CD4-positive, alpha-beta T cell treated with Interleukin-21 for 1 hour (primary cell): ENCODE results near the gene MAPKAP1.

Experiments used
- DNase-seq: peaks from one replicate; pipeline ENCODE4 v3.0.0-alpha.2; 2020

The MAPKAP1 gene

DNA sequence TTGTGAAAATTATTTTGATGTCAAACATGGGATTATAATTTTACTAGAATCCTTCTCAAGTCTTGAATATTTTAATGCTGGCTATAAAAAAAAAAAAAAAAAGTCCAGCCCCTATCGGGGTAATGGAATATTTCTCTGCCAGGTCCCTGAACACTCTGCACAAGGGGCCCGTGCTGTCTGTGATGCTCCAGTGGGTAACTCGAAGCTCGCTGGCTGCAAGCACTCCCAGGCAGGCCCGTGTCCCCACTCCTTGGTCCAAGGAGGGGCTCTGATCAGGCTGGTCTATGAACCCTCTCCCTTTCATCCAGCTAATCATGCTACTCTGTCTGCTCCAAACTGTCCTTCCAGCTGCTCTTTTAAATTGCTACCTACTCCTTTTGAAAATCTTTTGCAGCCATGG lies 264.6 kb downstream of the MAPKAP1 start:
- DNase-seq = no peak

DNA sequence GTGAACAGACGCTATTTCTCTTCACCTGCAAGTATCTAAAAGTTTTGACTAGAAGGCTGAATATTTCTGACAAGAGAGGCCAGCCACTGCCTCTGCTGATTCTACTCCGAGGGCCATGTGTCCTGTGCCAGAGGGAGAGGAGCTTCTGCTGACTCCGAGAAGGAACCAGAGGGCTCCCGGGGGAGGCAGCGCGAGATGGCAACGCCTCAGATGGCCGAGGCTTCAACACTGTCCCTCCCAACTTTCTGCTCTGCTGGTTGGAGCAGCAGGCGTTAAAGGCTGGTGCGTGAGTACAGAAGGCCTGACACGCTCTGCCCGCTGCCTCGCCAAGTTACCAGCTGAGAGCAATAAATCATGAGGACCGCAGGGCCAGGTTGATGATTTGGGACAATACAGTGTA lies 266.6 kb downstream of the MAPKAP1 start:
- no peak for DNase-seq

DNA sequence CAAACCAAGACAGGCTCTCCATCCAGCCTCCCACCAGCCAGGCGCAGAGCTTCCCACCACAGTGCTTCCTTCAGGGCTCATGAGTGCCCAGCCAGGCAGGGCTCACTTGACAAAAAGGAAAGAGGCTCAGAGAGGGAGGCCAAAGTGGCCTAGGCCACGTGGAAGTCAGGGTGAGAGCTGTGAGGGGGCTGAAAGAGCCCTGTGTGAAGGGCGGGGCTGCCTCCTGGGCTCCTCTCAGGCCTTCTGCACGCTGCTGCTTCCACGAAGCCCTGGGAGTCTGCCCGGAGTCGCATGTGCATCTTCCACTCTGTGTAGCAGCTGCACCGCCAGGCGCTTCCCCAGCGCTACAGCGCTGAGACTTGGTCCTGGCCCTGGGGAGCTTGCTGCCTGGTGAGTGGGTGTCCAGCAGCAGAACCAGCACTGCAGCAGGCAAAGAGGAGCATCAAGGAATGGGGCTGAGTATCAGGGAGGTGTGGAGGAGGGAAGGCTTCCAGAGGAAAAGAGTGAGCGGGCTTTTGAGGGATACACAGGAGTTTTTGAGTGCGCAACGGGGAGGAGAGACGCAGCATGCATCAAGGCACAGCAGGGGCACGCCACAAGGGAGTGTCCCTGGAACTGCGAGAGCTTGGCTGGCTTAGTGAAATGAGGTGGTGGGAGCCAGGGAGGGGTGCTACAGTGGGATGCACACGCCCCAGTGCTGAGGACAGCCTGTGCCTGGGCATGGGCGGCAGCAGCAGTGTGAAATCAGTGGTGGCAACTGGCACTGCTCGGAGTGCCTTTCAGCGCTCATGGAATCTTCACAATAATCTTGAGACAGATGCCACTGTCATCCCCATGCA lies 267.4 kb downstream of the MAPKAP1 start:
- no peak for DNase-seq

DNA sequence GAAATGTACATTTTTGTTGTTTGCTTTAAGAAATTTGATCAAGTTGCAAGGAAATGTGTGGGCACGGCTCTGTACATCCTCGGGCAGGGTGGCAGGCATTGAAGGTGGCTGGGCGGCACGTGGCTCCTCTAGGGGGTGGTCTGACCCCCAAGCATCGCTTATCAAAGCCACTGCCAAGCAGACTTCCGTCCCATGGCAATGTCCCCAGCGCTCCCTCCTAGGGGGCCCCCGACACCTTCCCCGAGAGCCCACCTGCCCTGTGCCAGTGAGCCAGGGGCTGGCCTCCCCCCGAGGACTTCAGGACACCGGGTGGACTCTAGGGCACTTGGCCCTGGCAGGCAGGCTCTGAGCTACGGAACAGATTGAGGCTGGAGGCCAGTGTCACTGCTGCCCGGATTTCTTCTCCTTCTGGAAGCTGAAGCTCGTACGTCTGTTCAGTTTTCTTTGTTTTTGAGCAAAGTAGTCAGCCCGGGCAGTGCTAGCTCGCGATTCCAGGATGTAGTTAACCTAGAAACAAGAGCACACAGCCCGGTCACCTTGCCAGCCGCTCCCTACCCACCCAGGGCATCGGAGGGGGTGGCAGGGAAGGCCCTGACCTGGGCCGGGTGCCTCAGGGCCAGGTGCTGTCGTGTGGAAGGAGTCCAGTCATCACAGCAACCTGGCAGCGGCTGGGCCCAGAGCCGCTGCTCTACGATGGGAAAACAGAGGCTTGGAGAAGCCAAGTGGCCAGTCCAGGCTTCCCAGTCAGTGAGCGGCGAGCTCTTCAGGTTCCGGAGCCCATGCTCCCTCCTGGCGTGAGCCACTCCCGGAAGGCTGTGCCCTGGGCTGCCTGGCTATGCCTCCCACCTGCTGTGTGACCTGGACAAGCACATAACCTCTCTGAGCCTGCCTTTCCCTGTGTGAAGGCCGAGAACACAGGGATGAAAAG lies 268.2 kb downstream of the MAPKAP1 start:
- DNase-seq = no peak

DNA sequence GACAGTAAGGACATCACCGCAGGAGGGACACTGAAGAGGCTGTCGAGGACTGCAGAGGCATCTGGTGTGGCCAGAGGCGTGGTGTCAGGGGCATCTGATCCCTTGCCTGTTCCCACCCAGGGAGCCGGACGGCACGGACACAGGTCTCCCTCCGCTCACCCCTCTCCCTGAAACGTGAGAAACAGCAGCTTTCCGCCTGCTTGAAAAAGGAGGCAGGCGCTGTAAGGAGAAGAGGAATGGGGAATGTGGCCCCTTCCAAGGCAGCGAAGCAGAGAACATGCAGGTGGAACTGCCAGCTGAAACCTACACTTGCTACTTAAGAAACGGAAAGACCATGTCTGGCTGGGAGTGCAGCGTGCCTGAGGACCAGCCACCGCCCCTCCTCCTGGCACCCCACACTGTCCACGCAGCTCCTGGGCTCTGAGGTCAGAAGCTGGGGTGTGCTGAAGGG lies 269.2 kb downstream of the MAPKAP1 start:
- DNase-seq = no peak

DNA sequence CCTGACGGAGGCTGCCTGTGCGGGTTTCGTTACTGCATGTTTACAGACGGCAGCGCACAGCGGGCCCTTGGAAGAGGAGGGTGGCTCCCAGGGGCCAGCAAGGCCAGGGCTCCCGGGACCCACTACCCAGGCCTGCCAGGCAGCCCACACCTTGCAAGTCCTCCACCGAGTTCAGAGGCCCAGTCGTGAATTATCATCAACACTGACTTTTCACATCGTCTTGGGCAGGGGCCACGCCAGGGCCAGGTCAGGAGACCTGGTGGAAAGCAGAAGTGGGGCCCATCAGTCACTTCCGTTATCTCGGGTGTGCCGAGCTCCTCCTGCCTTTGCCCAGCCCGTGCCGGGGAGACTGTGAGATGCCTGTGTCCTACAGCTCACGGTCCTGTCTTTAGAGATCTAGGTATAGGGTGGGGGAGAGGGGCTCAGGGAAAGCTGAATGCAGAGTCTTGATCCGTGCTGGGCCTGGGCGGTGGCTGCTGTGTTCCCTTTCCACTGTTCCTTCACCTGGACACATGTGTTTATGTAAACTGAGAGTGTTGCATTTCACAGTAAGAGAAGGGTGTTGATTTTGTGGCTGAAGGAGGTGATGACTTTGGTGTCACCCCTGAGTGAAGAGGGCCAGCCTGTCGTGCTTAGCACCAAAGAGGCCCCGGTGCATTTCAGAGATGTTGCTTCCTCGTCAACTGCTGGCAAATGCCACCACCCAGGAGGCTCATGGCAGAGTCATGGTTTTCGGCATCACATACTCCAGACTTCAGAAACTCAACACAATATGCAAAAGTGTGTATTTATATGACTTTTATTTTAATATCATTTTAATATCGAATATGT lies 270.2 kb downstream of the MAPKAP1 start:
- DNase-seq = no peak

DNA sequence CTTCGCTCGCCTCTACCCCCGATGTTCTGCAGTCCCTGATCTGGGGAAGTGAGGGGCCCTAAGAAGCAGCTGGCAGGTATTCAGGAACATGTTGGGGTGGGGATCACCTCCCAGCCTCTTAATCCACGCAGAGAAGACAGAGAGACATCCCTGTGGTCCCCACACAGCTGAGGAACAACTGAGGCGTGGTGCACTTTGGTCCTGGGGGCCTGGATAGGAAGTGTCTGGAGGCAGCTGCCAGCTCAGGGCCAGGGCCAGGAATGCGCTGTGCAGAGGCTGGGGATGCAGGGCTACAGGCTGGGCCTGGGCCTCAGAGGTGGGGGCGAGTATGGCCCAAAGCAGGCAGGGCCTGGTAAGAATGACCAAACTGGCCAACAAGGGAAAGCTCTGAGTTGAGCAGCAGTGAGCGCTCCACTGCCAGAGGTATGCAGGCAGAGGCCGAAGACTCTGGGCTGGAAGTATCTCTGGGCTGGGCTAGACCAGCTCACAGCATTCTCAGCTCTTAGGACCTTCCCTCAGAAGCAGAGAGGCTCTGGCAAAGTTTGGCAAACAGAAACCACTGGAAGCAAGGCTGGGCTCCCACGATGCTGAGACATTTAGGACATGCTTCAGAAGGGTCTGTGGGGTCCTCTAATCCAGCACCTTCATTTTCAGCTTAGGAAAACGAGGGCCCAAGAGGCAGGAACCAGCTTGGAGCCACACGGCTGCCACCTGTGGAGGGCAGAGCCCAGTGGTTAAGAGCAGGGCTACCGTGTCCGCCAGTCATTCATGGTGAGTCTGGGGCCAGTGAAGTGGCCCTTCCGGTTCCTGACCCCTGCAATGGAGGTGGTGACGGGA lies 271.0 kb downstream of the MAPKAP1 start:
- DNase-seq = no peak

DNA sequence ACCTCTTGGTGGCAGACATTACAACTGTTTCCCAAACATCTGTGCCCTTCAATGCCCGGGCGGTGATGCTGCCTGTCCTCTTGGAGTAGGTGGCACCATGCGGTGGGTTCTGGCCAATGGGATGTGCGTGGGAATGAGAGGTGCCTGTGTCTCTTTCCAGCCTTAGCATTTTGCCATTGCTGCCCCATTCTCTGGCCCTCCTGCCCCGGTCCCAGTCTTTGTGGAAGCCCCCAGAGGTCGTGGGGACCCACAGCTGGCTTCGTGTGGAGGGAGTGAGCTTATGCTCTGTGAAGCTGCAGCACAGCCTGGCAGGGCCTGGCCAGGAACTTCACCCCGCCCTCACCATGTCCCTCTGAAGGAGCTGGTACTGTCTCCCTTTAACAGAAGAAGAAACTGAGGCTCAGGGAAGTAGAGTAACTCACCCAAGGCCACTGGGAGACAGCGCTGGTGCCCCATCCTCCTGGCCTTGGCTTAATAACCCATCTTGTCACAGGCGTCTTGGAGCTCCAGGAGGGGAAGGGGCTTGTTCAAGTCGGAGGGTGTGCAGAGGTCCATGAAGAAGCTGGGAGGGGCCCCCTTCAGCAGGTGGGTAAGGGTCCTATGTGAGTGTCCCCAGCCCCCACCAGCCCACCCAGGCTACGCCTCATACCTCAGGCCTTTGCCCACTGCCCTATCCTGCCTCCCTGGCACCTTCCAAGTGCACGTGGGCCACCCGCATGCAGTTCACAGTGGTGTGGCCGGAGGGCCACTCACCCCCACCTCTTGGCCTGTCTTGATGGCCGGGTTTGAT lies 271.8 kb downstream of the MAPKAP1 start:
- DNase-seq = no peak

DNA sequence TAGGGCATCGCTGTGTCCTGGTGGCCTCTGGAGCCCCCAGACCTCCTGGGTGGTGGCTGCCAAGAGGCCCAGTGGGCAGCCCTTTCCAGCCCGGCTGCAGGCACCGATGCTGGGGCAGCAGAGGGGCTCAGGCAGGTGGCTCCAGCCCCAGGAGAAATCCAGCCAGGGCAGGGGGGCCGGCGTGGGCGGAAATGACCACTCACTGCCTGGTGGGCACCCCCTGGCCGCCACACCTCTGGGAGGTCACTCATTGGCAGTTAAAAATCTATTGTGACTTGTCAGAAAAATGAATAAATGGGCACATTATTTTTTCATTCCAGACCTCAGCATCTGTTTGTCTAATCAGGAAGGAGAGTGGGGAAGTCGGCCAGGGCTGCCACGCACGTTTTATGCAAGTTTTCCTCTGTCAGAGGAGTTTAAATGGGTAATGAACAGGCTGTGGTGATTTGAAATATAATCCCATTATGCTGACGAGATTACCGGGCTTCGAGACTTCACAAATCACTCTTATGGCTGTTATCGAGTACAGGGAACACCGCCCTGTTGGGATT lies 273.5 kb downstream of the MAPKAP1 start:
- DNase-seq = no peak

DNA sequence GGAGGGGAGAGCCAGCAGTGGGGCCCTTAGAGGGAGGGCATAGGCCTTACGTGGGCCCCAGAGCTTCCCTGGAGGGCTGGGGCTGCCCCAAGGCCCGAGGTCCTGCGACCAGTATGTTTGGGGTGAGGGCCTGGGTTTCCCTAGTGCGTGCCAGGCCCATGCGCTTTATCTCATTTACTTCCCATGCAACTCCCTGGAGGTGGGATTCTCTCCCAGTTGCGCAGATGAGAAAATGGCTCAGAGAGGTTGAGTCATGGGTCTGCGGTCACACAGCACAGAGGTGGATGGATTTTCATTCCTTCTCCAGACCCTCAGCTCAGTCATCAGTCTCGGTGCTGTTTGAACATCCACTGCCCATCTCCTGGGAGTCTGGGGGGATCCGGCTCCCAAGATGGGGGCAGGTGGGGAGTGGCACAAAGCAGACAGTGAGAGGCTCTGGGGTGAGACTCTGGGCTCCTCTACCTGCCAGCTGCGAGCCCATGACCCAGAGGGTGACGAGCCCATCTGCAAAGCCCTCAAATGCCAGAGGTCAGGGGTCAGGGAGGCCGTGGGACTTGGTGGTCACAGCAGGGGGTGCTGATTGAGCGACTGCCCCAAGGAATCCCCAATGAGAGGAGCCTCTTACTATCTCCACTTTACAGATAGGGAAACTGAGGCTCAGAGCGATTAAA lies 274.2 kb downstream of the MAPKAP1 start:
- DNase-seq = no peak

DNA sequence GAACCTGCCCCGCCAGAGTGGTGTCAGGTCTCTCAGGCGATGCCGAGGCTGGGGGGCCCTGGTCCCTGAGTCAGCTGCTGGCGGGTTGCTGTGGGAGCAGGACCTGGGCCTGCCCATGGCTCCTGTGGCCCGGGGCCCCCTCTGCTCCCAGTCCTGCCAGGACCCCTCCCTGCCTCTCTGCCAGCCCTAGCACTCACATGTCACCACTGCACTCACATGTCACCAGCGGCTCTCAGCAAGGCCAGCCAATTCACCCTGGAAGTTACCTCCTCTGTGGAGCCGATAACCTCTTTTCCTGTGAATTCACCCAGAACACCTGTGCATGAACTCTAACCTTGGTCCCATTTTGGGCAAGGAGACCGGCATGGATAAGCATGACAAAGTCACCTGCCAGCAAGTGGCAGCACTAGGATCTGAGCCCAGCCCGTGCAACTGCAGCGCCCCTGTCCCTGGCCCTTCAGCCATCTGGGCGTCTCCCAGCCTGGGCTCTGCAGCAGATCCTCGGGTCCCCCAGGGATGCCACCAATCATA lies 275.2 kb downstream of the MAPKAP1 start:
- DNase-seq = no peak

DNA sequence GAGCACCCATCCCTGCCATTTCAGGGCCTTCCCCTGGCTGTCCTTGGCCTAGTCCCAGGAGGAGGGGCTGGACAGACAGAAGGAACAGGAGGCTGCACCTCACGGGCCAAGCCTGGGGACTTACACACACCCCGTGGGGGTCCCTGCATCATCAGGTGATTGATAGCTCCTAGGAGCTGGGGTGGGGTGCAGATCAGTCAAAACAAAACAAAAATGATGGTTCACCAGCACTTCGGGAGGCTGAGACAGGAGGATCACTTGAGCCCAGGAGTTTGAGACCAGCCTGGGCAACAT lies 276.0 kb downstream of the MAPKAP1 start:
- no peak for DNase-seq

DNA sequence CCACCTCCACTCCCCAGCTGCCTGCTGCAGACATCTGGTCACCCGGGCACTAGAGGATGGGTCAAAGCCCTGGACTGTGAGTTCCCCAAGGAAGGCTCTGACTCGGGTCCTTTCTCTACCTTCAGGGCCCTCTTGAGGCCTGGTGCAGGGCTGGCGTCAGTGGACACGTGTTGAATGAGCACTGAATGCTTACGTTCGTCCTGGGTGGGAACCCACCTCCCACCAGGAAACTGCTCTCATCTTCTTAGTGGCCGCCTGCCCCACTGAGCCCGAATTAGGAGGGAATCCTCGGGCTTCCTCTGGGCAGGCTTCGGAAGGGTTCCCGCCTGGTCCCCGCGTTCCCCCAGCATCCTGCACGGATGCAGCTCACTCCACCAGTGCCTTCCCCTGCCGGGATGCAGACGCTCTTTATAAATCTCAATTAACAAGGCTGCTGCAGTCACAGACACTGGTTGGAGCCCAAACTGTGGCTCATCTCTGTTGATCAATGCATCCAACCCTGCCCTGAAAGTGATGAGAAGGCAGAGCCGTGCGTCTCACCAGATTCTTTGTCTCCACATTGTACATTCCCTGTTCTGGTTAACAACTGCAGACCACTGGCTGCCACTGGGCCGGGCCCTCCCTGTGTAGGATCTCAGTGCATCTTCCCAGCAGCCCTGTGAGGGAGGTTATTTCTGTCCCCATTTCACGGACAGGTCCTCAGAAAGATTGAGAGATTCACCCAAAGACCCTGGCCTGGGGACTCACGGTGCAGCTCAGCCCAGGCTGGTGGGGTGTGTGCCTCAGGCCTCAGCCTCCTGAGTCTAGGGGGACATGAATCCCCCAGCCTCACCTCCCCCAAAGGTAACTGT lies 276.6 kb downstream of the MAPKAP1 start:
- no peak for DNase-seq

DNA sequence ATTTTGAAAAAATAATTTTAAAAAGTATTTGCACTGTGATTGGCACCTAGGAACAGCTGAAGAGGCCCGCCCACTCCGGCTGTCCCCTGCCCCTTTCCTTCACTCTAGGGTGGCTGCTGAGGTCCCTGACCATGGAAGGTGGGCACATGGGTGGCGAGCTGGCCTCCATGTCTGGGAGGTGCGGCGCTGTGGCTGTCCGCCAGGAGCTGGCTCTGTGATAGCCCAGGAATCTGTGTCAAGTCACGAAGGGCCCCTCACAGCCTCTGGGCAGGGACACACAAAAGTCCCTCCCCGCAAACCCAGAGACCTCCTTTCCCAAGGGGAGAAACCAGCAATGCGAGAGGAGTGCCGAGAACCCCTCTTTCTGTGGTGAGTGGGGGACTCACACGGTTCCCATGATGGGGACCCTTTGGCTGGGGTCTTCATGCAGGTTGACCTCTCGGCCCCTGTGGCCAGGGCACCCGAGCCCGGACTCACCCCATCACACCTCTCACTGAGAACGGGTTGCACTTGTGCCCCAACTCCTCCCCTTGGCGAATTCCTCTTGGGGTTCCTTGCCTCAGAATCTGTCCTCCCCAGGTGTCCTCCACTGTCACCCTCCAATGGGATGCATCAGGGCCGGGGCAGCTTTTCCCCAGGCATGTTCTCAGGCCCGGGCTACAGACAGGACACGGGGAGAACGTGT lies 277.4 kb downstream of the MAPKAP1 start:
- no peak for DNase-seq

DNA sequence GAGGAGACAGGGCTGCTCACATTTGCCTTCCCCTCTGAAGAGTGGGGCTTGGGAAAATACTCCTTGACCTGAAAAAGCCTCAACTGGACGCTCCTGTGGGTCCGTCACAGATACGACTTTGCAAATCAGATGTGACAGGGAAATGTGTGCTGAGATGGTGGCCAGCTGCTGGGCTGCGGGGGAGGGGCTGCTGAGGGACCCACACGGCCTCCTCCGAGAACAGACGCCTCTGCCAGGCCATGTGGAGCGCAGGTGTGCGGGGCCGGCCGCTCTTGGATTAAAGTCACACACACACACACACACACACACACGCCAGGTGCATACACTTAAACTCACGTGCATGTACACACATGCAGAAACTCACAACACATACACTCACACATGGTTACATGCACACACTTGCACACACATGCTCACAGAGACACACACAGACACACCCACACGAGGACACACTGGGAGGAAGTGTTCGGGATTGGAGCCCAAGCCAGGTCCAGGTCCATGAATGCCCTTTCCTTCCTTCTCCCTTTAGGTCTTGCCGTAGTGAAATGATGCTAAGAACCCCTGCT lies 278.0 kb downstream of the MAPKAP1 start:
- DNase-seq = no peak

DNA sequence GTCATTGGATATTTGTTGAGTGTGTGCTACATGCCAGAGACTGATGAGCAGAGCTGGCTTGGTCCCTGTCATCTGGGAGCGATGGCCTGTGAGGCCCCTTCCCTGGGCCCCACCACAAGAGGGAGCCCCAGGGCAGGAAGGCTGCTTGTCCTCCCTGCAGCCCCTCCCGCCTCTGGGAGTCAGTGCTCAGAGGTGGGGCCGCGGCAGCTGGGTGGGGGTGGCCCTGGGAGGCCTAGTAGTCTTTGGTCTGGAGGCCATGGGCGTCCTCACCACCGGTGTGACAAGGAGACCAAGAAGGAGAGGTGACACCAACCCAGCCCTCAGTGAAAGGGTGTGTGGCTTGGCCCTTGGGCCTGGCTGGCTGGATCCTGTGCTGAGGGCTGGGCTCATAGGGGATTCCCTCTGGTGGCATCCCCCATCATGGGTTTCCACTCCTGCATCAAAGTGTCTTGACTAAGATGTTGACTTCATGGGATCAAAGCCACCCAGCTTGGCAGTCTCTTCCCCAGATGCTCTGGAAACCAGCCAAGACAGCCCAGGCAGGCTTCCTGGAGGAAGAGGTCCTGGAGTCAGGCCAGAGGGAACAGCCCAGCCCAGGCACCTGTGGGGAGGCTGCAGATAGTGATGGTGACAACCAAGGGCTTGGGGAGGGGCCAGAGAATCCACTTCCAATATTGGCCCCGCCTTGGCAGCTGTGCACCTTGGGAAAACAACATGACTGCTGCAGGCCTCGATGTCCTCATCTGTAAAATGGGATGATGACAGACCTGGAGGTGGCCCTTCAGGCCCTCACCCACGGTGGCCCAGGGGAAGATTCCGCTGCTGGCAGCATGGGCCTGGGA lies 278.7 kb downstream of the MAPKAP1 start:
- DNase-seq = no peak

DNA sequence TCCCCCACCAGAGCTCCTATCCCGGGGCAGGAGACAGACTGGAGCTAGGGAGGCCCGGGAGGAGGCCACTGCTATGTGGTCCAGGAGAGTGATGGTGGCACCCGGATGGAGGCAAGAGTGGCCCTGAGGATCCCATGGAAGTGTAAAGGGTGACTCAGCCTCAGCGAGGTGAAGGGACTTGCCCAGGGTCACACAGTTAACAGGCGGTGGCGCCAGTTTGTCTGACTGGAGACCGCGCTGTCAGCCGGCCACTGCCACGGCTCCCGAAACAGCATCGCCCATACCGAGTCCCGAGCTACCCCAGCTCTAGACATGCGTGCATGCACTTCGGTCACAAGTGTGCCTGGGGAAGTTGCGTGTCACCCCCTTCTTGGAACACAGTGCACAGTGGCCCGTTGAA lies 279.5 kb downstream of the MAPKAP1 start:
- DNase-seq = no peak
